Right lobe of liver (tissue), 4 donors: ENCODE results near the gene DDA1.

ENCODE experiments used
- CTCF ChIP-seq, 4 donors: fragments of 200-600 bp in 3 of 4; fragments of 450-650 bp in 1 of 4; IDR thresholded peaks; one replicate each; pipeline versions ENCODE4 v1.5.1 to v1.8.0; 2016 to 2022; ENCODE audit warnings: antibody characterized with exemption in 4 of 4, mild to moderate bottlenecking in 2 of 4
- POLR2A ChIP-seq: fragments of 450-650 bp; IDR thresholded peaks from one replicate; pipeline ENCODE4 v1.6.1; 2017; ENCODE audit warnings: antibody characterized with exemption, mild to moderate bottlenecking
- donor health status: DM: no; HTN: no; CAD: no.
- donor health status: DM: no; HTN: no; CAD: no.
- donor health status: DM: no; HTN: yes; CAD: no.

- TF ChIP-seq CTCF (IDR thresholded peaks at IDR 0.05) (peak; percentile 39 to 62 (median 50)), POLR2A (no peak)
Observed at GRCh38 chr19:17292301-17293074, 16.9 kb upstream of the DDA1 start.
